HG03469 (cell line): Measurements from ENCODE around the gene TSHZ2.

Experiments
- ATAC-seq: cut with Tn5 transposase; IDR thresholded peaks from one replicate; pipeline ENCODE4 v1.9.1; 2021; ENCODE audit warnings: mild to moderate bottlenecking, moderate library complexity, moderate number of reproducible peaks; ENCODE audit not compliant: unreplicated experiment

The TSHZ2 gene

GRCh38 chr20:53274365-53274764 is 302.2 kb downstream of the TSHZ2 start:
- no peak for ATAC-seq

- ATAC-seq: no peak
Measured at GRCh38 chr20:53274807-53275206, 302.6 kb downstream of the TSHZ2 start.

- no peak for ATAC-seq
Measured at GRCh38 chr20:53276143-53276542, 304.0 kb downstream of the TSHZ2 start.

GRCh38 chr20:53278555-53278954 is 306.4 kb downstream of the TSHZ2 start:
- ATAC-seq: no peak

GRCh38 chr20:53279735-53280134 is 307.6 kb downstream of the TSHZ2 start:
- no peak for ATAC-seq

GRCh38 chr20:53281557-53282117 is 309.5 kb downstream of the TSHZ2 start:
- no peak for ATAC-seq

GRCh38 chr20:53282217-53282955 is 310.2 kb downstream of the TSHZ2 start:
- ATAC-seq: no peak

- ATAC-seq: no peak
Measured at GRCh38 chr20:53283011-53283410, 310.9 kb downstream of the TSHZ2 start.

- ATAC-seq: no peak
Measured at GRCh38 chr20:53283597-53283996, 311.4 kb downstream of the TSHZ2 start.

GRCh38 chr20:53284256-53284655 is 312.1 kb downstream of the TSHZ2 start:
- no peak for ATAC-seq

GRCh38 chr20:53284696-53285095 is 312.5 kb downstream of the TSHZ2 start:
- no peak for ATAC-seq

- no peak for ATAC-seq
Measured at GRCh38 chr20:53287357-53288042, 315.3 kb downstream of the TSHZ2 start.

- no peak for ATAC-seq
Measured at GRCh38 chr20:53291548-53291947, 319.4 kb downstream of the TSHZ2 start.

GRCh38 chr20:53292347-53292746 is 320.2 kb downstream of the TSHZ2 start:
- no peak for ATAC-seq

GRCh38 chr20:53294804-53295203 is 322.6 kb downstream of the TSHZ2 start:
- no peak for ATAC-seq

- no peak for ATAC-seq
Measured at GRCh38 chr20:53296025-53296424, 323.9 kb downstream of the TSHZ2 start.

GRCh38 chr20:53296451-53297153 is 324.4 kb downstream of the TSHZ2 start:
- ATAC-seq: no peak

- no peak for ATAC-seq
Measured at GRCh38 chr20:53297154-53297529, 325.0 kb downstream of the TSHZ2 start.

GRCh38 chr20:53298260-53298659 is 326.1 kb downstream of the TSHZ2 start:
- no peak for ATAC-seq

GRCh38 chr20:53298911-53299310 is 326.8 kb downstream of the TSHZ2 start:
- no peak for ATAC-seq

- ATAC-seq: no peak
Measured at GRCh38 chr20:53299831-53300230, 327.7 kb downstream of the TSHZ2 start.

- ATAC-seq: no peak
Measured at GRCh38 chr20:53301869-53302268, 329.7 kb downstream of the TSHZ2 start.
